ENCODE data around the gene DOCK1.

The DOCK1 gene

DNA sequence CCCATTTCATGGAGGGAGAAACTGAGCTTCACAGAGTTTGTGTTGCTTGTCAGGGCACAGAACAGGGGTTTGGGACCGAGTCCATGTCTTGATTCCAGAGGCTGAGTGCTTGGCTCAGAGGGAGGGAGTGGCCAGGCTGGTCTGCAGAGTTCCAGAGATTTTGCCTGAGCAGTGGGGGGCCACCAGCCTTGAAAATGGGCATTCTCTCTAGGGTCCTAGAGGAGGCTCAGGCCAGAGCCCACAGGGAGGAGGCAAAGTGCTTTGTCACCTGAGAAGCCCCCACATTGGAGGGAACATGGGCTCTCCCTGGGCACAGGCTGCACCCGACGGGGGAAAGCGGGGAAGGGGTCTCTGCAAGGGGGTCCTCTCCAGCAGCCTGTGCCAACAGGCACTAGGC is 51.5 kb downstream of the DOCK1 start:
- DNase-seq: no peak

DNA sequence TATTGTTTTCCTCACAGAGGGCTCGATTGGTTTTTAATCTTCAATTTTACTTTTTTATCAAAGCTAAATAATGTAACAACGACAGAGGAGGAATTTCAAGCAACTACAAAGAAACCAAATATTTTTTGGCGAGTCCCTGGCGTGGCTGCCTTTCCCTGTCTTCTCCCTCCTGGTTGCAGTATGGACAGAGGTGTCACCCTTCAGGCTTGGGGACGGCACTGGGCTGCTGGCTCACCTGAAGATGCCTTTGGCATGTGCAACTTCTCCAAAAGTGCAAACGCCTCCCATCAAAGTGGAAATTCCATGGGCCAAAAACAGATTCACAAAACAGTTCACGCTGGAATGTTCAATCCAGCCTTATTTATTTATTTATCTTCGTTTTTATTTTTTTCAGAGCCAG is 51.9 kb downstream of the DOCK1 start:
- no peak for DNase-seq

DNA sequence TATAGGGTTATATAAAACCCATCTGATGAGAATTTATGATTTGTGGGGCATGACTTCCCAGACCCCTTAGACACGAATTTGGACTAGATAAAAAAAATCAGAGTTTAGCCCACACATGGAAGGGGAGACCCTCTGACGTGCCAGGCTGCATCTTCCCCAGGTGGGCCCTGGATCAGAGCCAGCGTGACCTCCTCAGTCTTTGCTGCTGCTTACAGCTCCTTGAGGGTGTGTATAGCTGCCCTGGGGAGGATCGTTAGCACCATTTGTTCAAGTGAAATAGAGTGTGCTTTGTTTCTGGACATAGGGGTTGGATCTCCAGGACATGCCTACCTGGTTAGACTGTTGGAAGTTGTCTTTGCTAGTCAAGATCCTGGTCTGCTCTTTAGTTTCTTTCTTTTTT is 54.2 kb downstream of the DOCK1 start:
- DNase-seq: no peak

DNA sequence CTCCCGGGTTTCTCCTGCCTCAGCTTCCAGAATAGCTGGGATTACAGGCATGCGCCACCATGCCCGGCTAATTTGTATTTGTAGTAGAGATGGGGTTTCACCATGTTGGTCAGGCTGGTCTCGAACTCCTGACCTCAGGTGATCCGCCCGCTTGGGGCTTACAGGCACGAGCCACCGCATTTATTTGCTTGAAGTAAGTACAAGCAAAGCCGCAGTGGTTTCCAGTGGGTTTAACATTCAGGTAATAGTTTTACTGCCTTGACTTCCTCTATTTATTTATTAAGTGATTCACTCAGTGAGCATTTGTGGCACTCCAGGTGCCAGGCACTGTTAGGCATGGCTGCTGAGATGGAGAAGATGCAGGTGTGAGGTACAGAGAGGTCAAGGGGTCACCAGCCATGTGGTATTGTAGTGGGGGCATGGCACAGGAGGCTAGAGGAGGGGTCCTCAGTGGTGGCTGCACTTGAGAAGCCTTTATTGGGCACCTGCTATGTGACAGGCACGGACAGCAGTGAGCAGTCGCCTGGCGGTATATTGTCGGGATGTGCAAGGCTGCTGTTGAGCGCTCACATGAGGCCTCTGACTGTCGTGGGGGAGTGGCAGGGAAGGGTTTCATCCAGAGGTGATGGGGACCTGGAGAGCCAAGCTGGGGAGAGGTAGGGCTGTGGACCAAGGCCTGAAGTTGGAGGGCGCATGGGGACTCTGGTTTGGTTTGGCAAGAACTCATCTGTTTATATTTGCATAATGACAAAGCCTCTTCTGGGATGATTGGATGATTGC is 54.9 kb downstream of the DOCK1 start:
- no peak for DNase-seq

DNA sequence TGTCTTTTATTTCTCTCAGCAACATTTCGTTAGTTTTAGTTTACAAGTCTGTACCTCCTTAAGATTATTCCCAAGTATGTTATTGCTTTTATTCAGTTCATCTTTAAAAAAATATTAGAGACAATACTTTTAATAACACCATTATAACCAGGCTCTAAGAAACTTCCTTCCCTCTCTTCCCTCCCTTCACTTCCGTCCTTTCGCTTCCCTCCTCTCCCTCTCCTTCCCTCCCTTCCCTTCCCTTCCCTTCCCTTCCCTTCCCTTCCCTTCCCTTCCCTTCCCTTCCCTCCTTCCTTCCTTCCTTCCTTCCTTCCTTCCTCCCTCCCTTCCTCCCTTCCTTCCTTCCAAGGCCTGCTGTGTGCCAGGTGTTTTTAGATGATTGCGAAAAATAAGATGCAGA is 58.1 kb downstream of the DOCK1 start:
- no peak for DNase-seq

DNA sequence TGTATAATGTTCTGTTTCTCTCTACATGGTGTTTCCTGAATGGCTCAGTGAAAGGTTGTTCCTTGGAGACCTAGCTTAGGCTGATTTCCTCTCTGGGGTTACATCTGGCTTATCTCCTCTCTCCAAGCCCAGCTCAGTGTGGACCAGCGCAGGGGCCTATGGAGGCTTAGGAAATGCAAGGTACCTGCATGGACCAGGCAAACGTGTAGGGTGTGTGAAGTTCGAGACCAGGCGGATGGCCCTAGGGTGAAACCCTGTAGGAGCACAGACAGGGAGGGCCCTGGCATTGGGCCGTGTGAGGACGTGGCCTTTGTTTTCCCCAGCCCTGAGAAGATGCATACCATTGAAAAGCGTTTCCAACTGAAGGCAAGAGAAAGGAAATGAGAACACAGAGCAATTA is 59.0 kb downstream of the DOCK1 start:
- DNase-seq: no peak

DNA sequence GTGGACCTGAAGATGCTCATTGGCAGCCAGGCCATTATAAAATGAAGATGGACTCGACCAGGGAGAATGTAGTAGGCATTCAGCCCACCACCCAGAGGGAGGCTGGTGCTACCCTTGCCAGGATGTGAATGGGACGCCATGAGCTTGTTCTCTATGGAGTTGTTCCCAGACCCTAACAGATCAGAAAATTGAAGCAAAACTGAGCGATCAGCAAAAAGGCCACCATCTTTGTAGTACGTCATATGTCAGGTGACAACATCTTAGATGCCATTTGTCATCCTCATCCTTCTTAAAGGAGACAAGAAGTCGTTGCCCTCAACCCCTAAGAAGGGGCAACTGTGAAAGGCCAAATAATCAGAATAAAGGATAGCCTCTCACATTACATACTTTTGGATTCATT is 61.7 kb downstream of the DOCK1 start:
- DNase-seq: no peak

DNA sequence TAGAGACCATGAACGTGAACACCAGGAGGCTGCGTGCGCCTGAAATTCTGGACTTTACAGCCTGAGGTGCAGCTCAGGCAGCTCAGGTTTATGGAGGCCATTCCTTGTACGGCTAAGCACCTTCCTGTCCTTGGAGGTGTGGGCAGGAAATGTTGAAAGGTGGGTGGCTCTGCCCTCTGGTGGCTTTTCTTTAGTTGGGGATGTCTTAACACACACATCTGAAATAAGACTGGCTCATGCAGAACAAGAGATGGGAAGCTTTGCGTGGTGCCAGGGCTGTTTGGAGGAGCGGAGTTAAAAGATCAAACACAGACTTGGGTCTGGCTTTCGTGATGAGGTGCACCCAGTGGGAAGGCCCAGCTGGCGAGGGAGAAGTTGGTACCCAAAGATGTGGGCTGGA is 64.1 kb downstream of the DOCK1 start:
- DNase-seq: no peak

DNA sequence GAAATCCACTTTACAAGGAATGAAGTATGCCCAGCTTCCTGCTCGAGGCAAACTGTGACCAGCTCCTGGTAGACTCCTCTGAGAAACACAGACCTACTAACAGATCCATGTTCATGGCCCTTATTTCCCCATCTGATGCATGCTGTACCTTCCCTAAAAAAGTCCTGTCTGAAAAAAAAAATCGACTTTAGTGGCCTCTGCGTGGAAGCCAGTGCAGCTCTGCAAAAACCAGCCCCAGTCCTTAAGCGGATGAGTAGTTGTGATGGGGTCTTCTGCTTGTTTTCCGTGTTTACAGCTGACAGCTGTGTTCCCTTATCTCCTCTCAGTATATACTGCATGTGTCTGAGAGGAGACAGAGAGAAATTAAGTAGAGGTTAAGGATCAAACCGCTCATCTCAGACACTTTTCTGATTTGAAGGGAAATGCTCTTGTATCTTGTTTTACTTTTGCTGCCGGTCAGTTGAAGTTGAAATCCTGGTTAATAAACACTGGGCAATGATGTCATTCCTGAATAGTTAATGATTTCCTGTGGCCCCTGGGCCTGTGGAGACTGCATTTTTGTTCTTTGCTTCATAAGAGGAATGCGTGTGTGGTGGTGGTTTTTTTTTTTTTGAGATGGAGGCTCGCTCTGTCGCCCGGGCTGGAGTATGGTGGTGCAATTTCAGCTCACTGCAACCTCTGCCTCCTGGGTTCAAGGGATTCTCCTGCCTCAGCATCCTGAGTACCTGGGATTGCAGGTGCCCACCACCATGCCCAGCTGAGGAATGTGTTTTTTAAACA is 67.6 kb downstream of the DOCK1 start:
- no peak for DNase-seq

DNA sequence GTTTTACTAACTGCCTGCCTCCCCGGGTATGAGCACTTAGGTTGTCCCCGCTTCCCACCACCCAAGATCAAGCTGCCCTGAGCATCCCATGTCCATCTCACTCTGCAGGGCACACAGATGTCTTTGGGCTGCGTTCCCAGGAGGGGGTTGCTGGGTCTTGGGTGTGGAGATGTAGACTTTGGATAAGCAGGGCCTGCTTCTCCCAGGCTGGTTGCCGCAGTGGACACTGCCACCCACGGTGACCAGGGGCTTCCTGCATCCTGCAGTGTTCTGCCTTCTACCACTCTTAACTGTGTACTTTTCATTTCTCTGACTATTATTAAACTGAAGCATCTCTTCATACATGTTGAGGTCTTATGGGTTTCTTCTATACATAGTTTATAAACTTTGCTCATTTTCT is 70.0 kb downstream of the DOCK1 start:
- no peak for DNase-seq

DNA sequence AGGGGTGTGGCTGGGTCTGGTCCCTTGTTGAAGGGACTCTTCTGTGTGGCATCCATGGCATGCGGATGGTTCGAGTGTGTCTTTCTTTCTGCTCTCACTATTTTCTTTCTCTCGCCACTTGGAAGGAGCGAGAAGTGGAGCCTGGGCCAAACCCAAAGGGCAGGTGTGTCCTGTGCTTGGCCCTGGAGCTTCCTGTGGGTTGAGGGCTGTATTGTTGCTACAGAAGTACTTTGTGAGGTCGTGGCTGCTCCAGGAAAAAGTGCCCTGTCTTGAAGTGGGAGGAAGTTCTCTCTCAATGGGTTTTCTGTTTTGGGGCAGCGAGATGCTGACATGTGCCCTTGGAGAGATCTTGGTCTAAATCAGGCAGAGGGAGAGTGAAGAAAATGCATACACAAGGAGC is 72.0 kb downstream of the DOCK1 start:
- no peak for DNase-seq

DNA sequence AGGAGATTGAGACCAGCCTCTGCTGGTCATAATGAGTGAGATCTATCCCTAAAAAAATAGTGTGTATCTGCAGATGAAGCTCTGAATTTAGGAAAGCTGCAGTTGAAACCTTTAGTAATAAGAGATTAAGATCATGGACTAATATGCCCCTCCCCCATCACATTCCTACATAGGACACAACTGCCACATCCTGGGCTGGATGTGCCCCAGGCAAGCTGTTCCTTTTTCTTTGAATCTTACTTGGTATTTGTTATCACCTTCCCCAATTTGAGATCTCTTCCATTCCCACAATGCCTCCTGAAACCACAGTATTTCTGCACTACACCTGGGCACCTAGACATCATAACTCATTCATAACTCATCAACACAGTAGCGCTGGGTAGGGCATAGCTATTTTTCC is 74.1 kb downstream of the DOCK1 start:
- DNase-seq: no peak

DNA sequence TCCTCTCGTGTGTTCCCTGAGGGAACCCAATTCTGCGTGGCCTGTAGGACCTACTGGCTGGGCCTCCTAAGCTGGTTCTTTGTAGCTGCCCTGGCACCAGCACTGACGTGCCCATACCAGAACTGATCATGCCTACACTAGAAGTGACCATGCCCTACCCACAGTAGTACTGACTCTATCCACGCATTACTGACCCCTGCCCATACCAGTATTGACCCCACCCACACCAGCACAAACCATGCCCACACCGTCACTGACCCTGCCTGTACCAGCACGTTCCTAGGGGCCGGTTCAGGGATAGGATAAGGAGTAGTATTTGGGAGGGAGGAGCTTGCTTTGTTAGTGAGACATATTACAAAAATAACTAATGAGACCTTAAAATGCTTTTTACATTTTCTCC is 88.0 kb downstream of the DOCK1 start:
- DNase-seq: no peak

DNA sequence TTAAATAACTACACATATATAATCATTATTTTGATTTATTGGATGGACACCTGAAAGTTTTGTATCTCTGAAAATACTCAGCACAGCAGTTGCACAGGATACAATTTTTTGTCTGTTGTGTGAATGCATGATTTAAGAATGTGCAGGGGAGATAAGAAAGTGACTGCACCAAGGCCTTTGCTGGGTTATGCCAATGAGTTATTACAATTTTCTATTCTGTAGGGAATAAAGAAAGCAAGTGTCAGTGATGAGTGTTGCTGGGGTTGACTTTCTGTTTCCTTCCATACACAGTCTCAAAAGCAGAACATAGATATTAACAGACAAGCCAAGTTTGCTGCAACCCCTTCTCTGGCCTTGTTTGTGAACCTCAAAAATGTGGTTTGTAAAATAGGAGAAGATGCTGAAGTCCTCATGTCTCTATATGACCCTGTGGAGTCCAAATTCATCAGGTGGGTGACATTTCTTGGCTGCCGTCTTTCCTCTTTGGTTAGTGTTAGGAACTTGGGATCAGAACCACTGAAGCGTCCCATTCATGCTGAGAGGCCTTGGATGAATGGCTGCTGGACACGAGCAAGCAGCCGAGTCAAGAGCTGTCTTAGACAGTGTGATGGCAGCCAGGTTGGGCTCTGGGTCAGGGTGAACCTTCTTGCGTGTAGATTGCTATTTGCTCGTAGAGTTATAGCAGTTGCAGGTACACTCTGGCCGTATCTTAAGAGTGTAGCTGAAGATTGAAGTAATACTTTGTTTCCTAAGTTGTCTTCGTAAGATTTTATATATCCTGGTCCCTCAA is 92.8 kb downstream of the DOCK1 start:
- no peak for DNase-seq

DNA sequence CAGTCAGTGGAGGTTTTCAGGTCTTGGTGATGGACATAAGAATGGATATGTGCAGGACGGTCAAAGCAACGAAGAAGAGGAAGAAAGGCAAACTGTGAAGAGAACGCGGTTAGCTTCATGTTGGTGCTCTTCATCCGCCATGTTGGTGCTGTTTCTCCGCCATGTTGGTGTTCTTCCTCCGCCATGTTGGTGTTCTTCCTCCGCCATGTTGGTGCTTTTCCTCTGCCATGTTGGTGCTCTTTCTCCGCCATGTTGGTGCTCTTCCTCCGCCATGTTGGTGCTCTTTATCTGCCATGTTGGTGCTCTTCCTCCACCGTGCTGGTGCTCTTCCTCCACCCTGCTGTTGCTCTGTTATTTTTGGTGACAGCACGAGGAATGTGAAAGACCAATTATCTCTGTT is 95.4 kb downstream of the DOCK1 start:
- DNase-seq: no peak

DNA sequence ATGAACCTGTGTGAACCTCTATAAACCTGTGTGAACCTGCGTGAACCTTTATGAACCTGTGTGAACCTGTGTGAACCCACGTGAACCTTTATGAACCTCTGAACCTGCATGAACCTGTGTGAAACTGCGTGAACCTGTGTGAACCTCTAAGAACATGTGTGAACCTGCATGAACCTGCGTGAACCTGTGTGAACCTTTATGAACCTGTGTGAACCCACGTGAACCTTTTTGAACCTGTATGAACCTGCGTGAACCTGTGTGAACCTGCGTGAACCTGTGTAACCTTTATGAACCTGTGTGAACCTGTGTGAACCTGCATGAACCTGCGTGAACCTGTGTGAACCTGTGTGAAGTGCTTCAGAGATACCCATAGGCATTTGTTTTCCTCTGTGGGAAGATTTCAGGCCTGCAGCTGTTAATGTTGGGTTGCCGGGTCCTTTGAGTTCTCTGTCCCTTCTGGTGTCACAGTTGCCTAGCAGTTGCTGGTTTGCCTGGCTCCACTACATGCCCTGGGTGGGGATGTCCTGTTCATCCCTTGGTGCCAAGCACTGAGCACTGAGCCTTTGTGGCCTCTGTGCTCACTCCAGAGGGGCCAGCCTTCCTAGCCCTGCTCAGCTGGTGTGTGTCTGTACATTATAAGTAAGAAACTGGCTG is 97.9 kb downstream of the DOCK1 start:
- DNase-seq: no peak

DNA sequence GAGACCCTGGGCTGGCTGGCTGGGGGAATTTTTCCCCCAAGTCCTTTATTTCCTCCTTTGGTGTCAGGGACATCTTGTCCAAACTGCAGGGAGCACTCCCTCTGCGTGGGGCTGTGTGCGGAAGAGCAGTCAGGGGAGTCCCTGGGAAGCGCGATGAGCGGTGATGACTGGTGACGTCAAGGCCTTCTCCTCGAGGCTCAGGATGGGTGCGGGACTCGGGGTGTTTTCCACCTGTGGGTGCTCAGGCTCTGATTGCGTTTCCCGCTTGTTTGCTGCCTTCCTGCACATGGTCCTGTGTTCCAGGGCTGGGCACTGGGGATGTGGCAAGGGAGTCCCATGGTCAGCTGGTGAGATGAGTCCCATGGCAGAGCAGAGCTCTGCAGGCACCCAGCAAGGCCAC is 101.2 kb downstream of the DOCK1 start:
- no peak for DNase-seq

DNA sequence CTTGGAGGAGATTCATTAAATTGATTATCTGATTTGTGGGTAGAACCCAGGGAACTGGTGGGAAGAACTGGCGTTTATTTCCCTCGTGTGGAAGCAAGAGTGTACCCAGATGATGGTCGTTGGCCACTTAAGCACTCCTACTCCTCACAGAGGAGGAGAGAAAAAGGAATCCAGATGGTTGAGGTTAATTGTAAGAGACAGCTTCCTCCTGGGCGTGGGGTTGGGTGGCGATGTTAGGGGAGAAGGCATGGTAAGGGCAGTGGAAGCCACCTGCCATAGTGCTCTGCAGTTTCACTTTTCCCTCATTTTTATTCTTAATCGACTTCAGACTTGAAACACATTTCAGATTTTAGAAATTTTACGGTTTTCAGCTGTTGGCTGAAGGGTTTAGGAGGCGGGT is 104.1 kb downstream of the DOCK1 start:
- DNase-seq: no peak

DNA sequence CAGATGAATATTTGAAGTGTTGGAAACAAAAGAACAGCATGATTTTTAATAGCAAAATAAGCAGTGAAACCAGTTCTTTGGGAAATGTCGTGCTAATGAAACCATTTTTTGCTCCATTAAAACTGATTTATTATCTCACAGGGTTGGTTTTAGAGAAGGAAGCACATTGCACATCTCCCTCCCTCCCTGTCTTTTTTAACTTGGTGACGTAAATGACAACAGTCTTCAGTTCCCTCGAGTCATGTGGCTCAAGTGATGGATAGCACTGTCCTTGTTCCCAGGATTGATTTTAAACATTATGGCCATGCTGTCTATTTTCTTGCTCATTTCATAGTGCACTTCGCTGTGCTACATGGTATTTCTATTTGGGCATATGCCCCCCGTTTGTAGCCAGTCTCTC is 105.9 kb downstream of the DOCK1 start:
- DNase-seq: no peak

DNA sequence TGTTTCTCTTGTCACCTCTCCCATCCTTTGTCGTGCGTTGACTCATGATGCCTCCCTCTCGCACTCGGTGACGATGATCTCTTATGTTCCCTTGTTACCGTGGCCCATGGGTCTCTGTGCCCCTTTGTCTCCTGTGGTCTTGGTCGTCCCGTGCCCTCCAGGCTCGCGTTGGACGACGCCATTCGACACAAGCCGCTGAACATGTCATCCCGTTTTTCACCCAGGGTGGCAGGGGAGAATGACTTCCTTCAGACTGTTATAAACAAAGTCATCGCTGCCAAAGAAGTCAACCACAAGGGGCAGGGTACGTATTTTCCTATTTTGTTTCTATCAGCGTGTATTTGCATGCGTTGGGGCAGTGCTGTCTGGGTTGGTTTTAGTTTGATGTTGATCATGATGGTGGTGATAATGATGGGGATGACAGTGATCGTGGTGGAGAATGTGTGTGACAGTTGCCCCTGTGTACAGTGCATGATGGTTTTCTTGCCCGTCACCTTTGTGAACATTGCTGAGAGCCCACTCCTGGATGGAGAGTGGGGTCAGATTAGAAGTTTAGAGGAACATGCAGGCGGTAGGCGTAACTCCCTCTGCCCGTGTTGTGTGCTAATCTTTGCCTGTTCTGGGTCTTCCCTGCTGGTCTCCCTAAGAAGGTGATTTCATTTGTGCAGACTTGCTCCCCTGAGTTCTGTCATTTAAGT is 107.0 kb downstream of the DOCK1 start:
- no peak for DNase-seq

DNA sequence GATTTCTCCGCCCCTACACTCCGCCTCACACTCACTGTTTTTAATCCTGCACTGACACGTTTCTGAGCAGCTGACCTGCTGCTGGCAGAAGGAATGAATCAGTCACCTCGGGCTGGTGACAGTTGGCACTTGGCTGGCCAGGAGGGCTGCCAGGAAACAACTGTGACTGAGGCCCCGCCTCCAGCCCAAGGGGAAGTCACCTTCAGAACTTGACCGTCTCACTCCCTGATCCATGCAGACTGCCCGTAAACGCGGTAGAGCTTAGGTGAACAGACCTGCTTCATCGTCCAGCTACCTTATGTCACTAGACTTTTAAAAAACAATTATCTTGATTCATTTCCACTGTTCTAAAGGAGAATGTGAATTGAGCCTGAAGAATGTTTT is 107.5 kb downstream of the DOCK1 start:
- DNase-seq: no peak

DNA sequence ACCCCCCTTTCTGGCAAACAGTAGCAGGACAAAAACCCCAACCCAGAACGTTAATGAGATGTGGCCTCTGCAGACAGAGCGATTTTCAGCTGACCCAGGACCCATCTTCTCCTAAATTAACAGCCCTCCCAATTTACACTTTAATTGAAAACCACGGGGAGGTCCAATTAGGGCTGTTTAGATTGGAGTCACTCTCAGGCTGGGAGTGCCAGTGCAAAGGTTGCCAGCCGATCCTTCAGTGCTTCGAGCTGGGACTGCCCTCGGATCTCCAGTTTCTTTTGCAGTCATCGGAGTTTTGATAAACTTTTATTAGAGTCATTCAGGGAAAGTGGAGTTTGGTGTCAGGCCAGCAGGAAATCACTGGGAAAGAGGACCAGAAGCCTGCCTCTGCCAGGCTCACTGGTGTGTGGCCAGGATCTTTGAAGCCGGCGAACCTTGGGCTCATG is 108.0 kb downstream of the DOCK1 start:
- DNase-seq: no peak

Data from Kasumi-1 (cell line).